ENCODE measurements around the gene WNT9A.

Gene WNT9A

GRCh38 chr1:227896710-227897655, 50.7 kb downstream of the WNT9A start:
- DNase-seq: no peak

GRCh38 chr1:227895828-227896685, 51.7 kb downstream of the WNT9A start:
- no peak for DNase-seq

GRCh38 chr1:227894831-227895451, 52.8 kb downstream of the WNT9A start:
- DNase-seq: no peak

GRCh38 chr1:227893949-227894721, 53.6 kb downstream of the WNT9A start:
- no peak for DNase-seq

GRCh38 chr1:227893300-227893948, 54.3 kb downstream of the WNT9A start:
- DNase-seq: no peak

- DNase-seq: no peak
These were observed 55.0 kb downstream of the WNT9A start for GRCh38 chr1:227892489-227893299.

GRCh38 chr1:227891955-227892488, 55.7 kb downstream of the WNT9A start:
- DNase-seq: no peak

- DNase-seq: no peak
These were observed 56.3 kb downstream of the WNT9A start for GRCh38 chr1:227891223-227891954.

- DNase-seq: no peak
These were observed 57.1 kb downstream of the WNT9A start for GRCh38 chr1:227890451-227891222.

GRCh38 chr1:227889863-227890405, 57.8 kb downstream of the WNT9A start:
- no peak for DNase-seq

- DNase-seq: no peak
These were observed 58.5 kb downstream of the WNT9A start for GRCh38 chr1:227889047-227889862.

- DNase-seq: no peak
These were observed 59.2 kb downstream of the WNT9A start for GRCh38 chr1:227888404-227889046.

- no peak for DNase-seq
These were observed 59.9 kb downstream of the WNT9A start for GRCh38 chr1:227887697-227888403.

GRCh38 chr1:227886993-227887696, 60.6 kb downstream of the WNT9A start:
- DNase-seq: peak; percentile 28

GRCh38 chr1:227886503-227886961, 61.2 kb downstream of the WNT9A start:
- no peak for DNase-seq

Data from effector CD8-positive, alpha-beta T cell (primary cell).